ENCODE data around the gene PLA2G3.

GRCh38 chr22:31124811-31125465, 15.4 kb downstream of the PLA2G3 start:
- TF ChIP-seq SP1 (IDR thresholded peaks at IDR 0.05; ENCODE audit: low read depth), result no peak
- TF ChIP-seq CTCF (IDR thresholded peaks at IDR 0.05 in 2 of 3, conservative IDR thresholded peaks at IDR 0.05 in 1 of 3; ENCODE audit: borderline replicate concordance in 1 of 3, insufficient read depth in 1 of 3, low read depth in 2 of 3, low read length in 2 of 3), result no peak
- TF ChIP-seq EZH2 (IDR thresholded peaks at IDR 0.05), result no peak
- no peak for TF ChIP-seq CBX3 (IDR thresholded peaks at IDR 0.05; ENCODE audit: low read depth)
- no peak for TF ChIP-seq ZBTB33 (IDR thresholded peaks at IDR 0.05; ENCODE audit: extremely low read depth, insufficient replicate concordance, low read length)
- TF ChIP-seq RAD21 (IDR thresholded peaks at IDR 0.05; ENCODE audit: low read depth), result no peak
- no peak for TF ChIP-seq POLR2A (IDR thresholded peaks at IDR 0.05; ENCODE audit: borderline replicate concordance, extremely low read depth, insufficient read depth, insufficient read length)
- no peak for TF ChIP-seq ZNF274 (IDR thresholded peaks at IDR 0.05; ENCODE audit: low read depth, low read length)

All from HCT116 (cell line).